GM21619 (cell line): ENCODE results near the gene DPT.

ENCODE experiments used
- ATAC-seq: cut with Tn5 transposase; IDR thresholded peaks from one replicate; pipeline ENCODE4 v1.9.1; 2021; ENCODE audit not compliant: unreplicated experiment

The DPT gene

GRCh38 chr1:168706391-168706992 is 22.5 kb downstream of the DPT start:
- ATAC-seq = no peak

GRCh38 chr1:168700575-168701268 is 28.3 kb downstream of the DPT start:
- ATAC-seq = no peak

- ATAC-seq = no peak
Measured at GRCh38 chr1:168698453-168698852, 30.6 kb downstream of the DPT start.

GRCh38 chr1:168697356-168698126 is 31.5 kb downstream of the DPT start:
- ATAC-seq = no peak

- no peak for ATAC-seq
Measured at GRCh38 chr1:168696125-168696760, 32.8 kb downstream of the DPT start.

GRCh38 chr1:168693872-168694238 is 35.2 kb downstream of the DPT start:
- no peak for ATAC-seq

GRCh38 chr1:168693197-168693871 is 35.7 kb downstream of the DPT start:
- ATAC-seq = no peak

GRCh38 chr1:168692472-168692871 is 36.5 kb downstream of the DPT start:
- ATAC-seq = no peak

- no peak for ATAC-seq
Measured at GRCh38 chr1:168691541-168691940, 37.5 kb downstream of the DPT start.

GRCh38 chr1:168689726-168690602 is 39.0 kb downstream of the DPT start:
- ATAC-seq = no peak

- no peak for ATAC-seq
Measured at GRCh38 chr1:168689327-168689657, 39.7 kb downstream of the DPT start.

- no peak for ATAC-seq
Measured at GRCh38 chr1:168688644-168689326, 40.2 kb downstream of the DPT start.

GRCh38 chr1:168687816-168688215 is 41.2 kb downstream of the DPT start:
- ATAC-seq = no peak

- ATAC-seq = no peak
Measured at GRCh38 chr1:168686666-168687065, 42.3 kb downstream of the DPT start.

GRCh38 chr1:168683871-168684270 is 45.1 kb downstream of the DPT start:
- ATAC-seq = no peak

GRCh38 chr1:168676861-168677260 is 52.1 kb downstream of the DPT start:
- ATAC-seq = no peak

- ATAC-seq = no peak
Measured at GRCh38 chr1:168676029-168676812, 52.8 kb downstream of the DPT start.

- ATAC-seq = no peak
Measured at GRCh38 chr1:168673974-168674683, 54.9 kb downstream of the DPT start.
